Measurements from ENCODE around the gene SRM.
"Not testable (repeated sequence)": the region's sequence is repeated elsewhere in the genome, so short reads cannot be mapped to it uniquely, and the experiment has no call there.

Gene SRM

DNA sequence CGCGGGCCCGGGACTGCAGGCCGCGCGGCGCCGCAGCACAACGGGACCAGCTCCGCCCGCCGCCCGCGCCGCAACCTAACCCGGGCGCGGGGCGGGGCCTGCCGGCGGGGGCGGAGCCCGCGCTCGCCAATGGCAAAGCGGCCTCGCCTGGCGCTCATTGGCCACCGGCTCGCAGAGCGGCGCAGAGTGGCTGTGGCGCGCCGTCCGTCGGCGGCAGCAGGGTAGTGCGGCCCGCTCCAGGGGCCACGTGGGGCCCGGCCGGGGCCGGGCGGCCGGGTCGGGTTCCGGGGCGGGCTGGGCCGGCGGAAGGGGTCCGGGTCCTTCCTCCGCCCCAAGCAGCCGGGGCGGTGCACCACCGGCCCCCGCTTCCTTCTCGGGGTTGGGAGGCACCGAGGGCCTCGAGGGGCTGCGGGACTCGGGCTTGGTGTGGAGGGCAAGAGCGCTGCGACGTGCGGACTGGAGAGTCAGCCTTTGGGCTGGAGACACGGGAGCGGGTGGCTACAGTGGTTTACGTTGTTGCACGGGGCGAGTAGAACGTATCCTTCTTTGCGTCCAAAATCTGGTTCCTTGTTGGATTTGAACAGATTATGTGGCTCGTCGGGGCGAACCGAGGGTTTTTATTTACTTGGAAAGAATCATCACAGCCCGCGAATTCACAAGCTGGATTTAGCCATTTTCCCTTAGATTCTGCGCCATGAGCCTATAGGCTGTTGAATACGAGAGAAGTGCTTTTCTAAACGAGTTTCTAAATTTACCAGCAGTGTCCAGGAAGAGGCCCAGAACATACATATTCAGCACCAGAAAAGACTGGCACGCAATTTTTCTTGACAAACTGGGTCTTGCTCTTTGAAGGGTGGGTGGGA, at the start of gene SRM:
Gene SRM (minus strand): TSS at position 51 of the 863 bp plus-strand sequence. CDS start 75 bp downstream, outside the sequence.
- DNase-seq (ENCODE audit: insufficient read length, low spot score): peak; percentile 83
- FAIRE-seq: no peak
- TF ChIP-seq, protein P1, sequence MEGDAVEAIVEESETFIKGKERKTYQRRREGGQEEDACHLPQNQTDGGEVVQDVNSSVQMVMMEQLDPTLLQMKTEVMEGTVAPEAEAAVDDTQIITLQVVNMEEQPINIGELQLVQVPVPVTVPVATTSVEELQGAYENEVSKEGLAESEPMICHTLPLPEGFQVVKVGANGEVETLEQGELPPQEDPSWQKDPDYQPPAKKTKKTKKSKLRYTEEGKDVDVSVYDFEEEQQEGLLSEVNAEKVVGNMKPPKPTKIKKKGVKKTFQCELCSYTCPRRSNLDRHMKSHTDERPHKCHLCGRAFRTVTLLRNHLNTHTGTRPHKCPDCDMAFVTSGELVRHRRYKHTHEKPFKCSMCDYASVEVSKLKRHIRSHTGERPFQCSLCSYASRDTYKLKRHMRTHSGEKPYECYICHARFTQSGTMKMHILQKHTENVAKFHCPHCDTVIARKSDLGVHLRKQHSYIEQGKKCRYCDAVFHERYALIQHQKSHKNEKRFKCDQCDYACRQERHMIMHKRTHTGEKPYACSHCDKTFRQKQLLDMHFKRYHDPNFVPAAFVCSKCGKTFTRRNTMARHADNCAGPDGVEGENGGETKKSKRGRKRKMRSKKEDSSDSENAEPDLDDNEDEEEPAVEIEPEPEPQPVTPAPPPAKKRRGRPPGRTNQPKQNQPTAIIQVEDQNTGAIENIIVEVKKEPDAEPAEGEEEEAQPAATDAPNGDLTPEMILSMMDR (IDR thresholded peaks at IDR 0.05; ENCODE audit: insufficient read depth, missing control alignments): no peak

DNA sequence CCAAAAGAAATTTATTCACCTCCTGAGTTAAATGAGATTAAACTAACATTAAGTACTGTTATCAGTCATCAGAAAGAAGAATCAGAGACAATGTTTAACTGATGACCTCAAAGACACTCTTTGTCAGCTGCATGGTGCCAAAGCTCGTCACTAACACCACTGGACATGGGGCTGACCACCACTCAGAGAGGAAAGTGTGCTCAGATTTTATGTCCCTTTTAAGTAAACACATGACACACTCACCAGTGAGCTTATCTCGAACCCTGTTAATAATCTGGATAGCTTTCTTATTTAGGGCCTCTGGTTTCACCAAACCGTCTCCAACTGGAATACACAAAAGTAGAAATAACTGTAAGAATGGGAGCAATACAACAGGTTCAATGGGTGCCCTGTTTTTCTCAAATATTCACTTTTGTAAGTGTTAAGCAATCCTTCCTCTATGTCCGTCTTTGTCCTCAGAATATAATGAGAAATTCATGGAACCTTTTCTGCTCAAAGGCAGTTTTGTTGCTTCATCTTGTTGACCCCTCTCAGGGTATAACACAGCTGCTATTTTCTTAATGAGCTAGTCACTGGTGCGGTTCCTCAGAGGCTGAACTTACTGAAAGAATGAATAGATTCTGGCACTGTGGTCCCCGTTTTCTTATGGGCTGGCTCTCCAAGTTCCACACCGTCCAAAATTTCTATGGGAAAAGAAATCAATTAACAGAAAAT, 49.4 kb upstream of the SRM start:
- TF ChIP-seq, protein P1 (IDR thresholded peaks at IDR 0.05; ENCODE audit: insufficient read depth, missing control alignments): no peak
- FAIRE-seq (no peak), DNase-seq (ENCODE audit: insufficient read length, low spot score) (no peak)

DNA sequence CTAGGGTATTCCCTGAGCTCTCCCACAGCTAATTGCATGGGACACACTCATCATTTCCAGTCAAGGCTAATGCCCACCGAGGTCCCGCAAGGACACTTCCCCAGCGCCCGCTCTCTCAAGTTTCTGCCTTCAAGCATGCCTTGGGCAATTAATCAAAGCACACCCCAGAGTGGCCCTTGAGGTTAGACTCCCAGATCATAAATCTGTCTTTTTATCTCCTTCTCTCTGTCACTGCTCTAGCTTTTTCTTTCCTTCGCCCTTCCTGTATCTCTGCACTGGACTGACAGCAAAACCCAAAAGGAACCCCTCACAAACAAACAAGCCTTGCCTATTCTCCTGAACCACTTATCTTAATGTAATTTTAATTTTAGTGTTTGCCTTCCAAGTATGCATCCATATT, 47.8 kb upstream of the SRM start:
- DNase-seq (ENCODE audit: insufficient read length, low spot score): no peak
- no peak for FAIRE-seq
- TF ChIP-seq, protein P1 (IDR thresholded peaks at IDR 0.05; ENCODE audit: insufficient read depth, missing control alignments): no peak

DNA sequence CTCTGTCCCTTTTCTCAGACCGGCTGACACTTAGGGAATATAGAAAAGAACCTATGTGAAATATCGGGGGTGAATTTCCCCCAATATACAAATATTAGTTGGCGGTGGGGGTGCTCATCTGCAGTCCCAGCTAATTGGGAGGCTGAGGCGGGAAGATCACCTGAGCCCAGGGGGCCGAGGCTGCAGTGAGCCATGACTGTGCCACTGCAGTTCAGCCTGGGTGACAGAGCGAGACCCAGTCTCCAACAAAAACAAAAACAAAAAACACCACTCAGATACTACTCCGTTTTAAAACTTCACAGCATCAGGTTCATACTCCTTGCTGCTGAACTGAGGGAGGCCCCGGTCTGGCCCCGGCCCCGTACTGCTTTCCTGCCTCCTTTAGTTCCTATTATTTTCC, 45.8 kb upstream of the SRM start:
- FAIRE-seq: no peak
- TF ChIP-seq, protein P1 (IDR thresholded peaks at IDR 0.05; ENCODE audit: insufficient read depth, missing control alignments): no peak
- no peak for DNase-seq (ENCODE audit: insufficient read length, low spot score)

DNA sequence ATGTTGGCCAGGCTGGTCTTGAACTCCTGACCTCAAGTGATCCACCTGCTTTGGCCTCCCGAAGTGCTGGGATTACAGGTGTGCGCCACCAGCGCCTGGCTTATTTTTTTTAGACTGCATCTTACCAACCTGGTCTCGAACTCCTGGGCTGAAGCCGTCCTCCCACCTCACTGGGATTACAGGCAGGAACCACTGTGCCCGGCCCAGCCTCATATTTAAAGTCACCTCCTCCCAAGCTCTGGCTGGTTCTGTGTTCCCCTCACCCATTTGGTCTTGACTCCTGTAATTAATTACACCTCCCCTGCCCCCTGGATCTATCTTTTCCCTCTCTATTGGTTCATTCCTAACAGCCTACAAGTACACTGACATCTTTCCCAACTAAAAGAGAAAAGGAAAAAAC, 41.5 kb upstream of the SRM start:
- DNase-seq (ENCODE audit: insufficient read length, low spot score) (no peak), FAIRE-seq (no peak)
- TF ChIP-seq, protein P1 (IDR thresholded peaks at IDR 0.05; ENCODE audit: insufficient read depth, missing control alignments): no peak

DNA sequence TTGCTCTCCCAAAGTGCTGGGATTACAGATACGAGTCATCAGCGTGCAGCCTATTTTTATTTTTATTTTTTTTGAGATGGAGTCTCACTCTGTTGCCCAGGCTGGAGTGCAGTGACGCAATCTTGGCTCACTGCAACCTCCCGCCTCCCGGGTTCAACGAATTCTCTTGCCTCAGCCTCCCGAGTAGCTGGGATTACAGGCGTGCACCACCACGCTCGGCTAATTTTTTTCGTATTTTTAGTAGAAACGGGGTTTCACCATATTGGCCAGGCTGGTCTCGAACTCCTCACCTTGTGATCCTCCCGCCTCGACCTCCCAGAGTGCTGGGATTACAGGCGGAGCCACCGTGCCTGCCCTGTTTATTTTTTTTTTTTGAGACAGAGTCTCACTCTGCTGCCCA, 41.0 kb upstream of the SRM start:
- not testable (repeated sequence) for DNase-seq (ENCODE audit: insufficient read length, low spot score); FAIRE-seq

DNA sequence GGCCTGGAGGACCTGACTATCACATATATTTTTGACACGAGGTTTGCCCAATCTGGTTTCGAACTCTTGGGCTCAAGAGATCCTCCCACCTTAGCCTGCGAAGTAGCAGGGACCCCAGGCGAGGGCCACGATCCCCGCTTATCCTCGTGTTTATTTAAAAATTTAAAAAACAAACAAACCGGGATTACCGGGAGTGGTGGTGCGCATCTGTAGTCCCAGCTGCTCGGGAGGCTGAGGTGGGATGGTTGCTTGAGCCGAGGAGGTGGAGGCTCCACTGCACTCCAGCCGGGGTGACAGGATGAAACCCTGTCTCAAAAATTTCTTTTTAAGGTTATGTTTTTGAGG, 40.3 kb upstream of the SRM start:
- FAIRE-seq (no peak), DNase-seq (ENCODE audit: insufficient read length, low spot score) (no peak)
- TF ChIP-seq, protein P1 (IDR thresholded peaks at IDR 0.05; ENCODE audit: insufficient read depth, missing control alignments): no peak

Data from D721Med (cell line).